LoVo (cell line): ENCODE measurements around the gene GRK3.

Experiments
- DNase-seq: peaks from one replicate; pipeline ENCODE4 v3.0.0-alpha.2; 2016; ENCODE audit warnings: low spot score

The GRK3 gene

DNA sequence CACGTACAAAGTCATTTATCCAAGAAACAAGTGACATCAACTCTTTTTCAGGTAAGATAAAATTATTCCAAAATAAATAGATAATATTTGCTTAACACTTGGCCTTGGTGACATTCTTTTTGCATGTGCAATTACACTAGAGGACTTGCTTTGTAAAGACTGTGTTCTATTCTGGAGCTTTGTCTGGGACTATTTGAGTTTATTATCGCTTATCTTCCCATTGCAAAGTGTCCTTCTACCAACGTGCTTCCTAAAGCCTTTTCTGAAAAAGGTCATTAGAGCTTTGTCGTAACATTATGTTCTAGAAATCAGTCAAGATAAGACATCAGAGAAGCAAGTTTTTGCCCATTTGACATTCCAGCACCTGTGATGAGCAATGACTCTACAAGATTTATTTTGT lies 99.2 kb downstream of the GRK3 start:
- no peak for DNase-seq

GRCh38 chr22:25666308-25666707 lies 101.8 kb downstream of the GRK3 start:
- DNase-seq = peak; percentile 18

DNA sequence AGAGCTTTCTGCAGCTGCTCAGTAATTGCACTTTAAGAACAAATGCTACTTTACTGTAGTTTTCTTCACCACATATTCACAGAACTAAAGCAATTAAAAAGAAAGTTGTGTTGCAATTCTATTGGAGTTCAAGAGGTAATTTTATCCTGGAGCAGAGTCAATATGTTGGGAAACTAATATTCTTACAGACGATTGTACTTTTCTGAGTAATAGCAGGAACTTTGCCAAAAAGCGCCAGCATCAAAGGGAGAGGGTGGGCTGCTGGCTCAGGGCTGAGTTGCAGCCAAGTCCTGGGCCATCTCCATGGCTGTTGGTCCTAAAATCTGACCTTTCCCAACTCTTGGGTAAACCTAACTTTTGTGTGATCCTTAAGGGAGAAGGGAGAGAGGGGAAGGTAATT lies 104.0 kb downstream of the GRK3 start:
- DNase-seq = no peak

GRCh38 chr22:25669253-25670069 lies 105.0 kb downstream of the GRK3 start:
- no peak for DNase-seq

DNA sequence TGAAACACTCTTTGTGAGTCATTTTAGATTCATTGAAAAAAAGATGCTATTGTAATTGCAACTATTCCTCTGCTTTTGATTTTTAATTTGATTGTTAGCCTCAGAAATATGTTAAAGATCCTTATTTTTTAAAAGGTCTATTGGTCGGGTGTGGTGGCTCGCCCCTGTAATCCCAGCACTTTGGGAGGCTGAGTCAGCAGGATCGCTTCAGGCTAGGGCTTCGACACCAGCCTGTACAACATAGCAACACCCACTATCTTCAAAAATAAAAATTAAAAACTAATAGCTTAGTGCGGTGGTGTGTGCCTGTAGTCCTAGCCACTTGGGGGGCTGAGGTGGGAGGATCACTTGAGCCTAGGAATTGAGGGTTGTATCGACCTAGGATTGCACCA lies 105.6 kb downstream of the GRK3 start:
- no peak for DNase-seq

DNA sequence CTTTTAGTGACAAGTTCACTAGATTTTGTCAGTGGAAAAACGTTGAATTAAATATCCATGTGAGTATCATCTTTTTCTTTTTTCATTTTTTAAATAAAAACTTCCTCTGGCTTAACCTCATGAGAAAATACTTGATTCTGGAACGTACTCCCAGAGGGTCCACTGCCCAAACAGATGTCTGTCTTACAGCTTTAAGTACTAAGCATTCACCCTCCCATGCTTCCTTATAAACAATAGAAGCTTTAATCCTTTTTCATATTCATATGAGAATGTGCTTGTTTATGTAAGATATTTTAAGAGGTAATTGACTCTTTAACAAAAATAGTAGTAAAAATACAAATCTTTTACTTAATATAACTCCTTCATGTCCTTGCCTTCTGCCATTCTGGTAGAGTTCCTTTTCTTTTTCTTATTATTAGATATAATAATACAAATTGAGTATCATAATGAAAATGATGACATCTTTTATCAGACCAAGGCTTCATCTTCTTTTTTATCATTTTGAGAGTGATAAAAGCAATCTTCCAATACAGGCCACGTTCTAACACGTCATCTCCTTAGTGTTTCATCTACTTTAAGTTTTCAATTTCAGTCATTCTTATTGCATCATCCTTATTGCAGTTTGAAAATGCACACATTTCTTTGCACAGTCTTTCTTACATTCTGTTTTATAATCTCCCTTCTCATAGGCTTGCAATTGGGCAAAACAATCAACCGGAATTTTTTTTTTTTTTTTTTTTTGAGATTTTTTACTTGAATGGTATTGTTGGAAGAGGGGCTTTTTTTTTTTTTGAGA lies 108.0 kb downstream of the GRK3 start:
- DNase-seq = no peak

- no peak for DNase-seq
These were observed 109.2 kb downstream of the GRK3 start for GRCh38 chr22:25673713-25674112.

GRCh38 chr22:25677631-25678030 lies 113.2 kb downstream of the GRK3 start:
- DNase-seq = no peak

DNA sequence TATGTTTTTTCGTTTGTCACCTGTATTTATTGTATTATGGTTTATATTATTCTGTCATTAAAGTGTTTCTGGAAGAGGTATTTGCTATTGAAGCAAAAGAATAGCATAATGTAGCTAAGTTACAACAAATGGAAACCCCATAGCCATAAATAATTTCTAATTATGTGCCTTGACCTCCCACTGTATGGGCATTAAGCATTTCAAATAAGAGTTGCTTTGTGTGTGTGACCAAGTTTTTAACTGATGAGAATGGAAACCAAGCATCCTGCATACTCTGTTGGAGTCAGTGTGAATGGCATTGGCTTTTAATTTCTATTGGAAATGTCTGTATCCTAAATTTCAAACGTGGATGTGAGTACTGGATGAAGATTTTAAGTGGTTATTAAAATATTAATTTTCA lies 115.6 kb downstream of the GRK3 start:
- DNase-seq = no peak

DNA sequence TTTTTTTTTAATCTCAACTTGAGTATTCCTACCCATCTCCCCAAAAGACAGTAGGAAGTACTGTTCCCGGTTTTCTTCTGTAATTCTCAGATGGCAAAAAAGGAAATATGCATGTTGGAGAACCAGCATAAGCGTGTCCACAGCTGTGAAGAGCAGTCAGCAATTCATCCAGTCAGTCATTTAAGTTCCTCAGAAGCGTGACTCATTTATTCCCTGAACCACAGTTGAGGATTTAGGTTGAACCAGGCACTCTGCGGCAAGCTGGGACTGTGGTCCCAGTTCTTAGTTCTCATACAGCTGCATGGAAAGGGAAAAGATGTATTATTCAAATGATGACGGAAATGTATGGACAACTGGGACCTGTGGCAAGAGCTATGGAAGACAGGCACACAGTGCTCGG lies 116.5 kb downstream of the GRK3 start:
- DNase-seq = no peak

- no peak for DNase-seq
These were observed 117.6 kb downstream of the GRK3 start for GRCh38 chr22:25682109-25682508.

DNA sequence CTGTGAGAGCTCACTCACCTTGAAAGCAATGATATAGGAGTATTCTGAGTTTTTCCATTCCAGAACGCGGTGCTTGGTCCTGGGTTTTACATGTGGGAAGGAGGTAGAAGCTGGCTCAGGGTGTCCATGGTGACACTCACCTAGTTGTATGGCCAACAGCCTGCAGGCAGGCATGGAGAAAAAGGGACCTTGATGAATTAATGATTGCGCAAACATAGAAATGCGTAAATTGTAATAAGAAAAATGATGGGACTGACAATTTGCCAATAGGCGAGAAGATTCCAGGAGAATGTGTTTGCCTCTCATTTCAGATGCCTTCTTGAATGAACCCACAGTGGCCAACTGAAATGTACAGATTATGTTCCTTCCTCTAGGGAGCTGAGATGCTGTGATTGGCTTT lies 124.2 kb downstream of the GRK3 start:
- DNase-seq = no peak

GRCh38 chr22:25689631-25690030 lies 125.2 kb downstream of the GRK3 start:
- DNase-seq = no peak

GRCh38 chr22:25690798-25691197 lies 126.3 kb downstream of the GRK3 start:
- DNase-seq = no peak

GRCh38 chr22:25692397-25693267 lies 128.2 kb downstream of the GRK3 start:
- no peak for DNase-seq

DNA sequence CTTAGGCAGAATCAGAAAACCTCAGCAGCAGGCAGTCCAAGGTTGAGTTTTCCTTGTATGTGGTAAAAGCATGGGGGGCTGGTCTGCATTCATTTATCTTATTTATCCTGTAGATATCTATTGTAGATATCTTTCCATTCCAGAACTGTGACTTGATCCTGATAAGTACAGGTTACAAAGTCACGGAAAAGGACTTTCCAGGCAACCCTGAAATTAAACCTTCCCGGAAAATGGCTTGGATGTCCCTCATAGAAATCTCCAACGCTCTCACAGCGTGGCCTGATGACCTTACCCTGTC lies 128.7 kb downstream of the GRK3 start:
- no peak for DNase-seq

DNA sequence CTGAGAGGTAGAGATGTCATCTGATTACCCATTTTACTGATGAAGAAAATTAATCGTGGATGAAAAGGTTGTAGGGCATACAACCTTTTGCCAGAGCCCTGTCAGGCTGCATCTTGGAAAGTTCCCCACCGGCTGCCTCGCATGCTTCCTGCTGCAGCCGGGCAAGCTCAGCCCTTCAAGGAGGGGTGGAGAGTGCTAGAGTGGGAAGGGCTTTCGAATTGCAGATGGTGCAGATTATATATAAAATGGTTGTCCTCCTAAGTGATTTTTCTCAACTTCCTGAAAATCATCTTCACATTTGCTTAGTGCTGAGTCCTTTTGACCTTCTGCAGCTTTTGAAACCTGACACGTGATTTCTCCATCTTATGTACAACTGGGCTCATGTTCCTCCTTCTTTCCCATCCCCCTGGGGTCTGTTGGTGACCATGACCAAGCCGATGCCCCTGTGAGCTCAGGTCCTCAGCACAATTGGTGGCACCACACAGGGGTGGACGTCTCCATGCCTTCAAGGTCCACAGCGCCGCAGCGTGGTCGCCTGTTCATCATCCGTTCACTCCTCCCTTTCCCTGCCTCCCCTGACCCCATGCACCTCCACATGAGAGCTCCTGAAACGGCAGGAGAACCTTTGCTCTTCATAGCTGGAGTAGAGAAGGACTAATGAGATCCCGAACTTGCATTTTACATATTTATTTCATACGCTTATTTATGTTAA lies 129.9 kb downstream of the GRK3 start:
- no peak for DNase-seq

DNA sequence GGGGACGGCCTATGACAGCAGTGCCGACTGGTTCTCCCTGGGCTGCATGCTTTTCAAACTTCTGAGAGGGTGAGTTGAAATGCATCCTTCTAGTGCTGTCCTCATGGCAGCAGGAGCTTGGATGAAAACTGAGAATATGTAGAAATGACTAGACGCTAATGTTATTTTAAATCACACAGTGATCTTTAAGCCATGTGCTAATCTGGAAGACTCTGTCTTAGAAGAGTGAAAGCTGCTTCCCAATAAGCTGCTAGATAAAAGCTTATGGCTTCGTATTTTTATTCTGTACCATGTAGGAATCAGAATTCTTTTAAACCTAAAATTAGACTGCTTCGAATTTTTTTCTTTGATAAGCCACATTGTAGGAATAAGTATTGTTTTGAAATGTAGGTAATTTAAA lies 130.7 kb downstream of the GRK3 start:
- DNase-seq = no peak

DNA sequence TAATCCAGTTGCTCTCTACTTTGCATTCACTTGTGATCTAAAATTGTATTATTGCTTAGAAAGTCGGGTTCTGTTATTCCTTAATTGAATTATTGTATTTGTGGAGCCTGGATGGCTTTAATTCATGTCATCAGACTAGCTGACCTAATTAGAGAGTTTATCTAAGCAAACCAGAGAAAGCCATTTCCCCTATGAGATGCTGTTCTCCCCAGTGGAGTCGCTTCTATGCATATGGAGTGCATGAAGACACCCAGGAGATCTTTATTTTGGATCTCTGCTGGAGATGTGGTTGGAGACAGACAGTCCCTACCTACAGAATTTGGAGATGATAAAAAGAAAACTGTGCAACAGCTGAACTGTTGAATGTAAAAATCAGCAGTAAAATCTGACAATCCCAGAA lies 132.3 kb downstream of the GRK3 start:
- DNase-seq = no peak

DNA sequence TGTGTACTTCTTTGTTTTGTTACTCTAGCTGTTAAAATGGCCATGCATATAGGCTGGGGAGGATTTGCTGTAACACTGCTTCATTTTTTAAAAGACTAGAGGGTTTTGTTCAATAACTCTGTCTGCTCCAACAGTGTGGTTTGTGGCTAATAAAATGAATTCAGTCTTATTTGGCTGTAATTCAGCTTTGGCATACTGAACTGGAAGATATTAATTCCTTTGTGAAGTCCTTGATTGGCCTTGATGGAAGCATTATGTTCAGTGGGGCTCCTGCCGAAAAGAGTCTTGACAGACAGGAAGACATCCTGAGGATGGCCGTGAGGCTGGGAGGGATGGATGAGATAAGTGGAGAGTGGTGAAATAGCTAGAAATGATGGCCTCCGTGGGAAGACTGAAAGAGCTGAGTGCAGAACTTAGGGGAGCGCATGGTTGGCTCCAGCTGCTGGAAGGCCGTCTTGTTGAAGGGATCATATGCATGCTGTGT lies 132.7 kb downstream of the GRK3 start:
- DNase-seq = no peak

GRCh38 chr22:25697978-25698377 lies 133.5 kb downstream of the GRK3 start:
- no peak for DNase-seq

- DNase-seq = no peak
These were observed 134.0 kb downstream of the GRK3 start for GRCh38 chr22:25698461-25698860.
